Mononuclear cell (primary cell): Measurements from ENCODE around the gene HIF1A. TPM values are rescaled to one million over a fixed set of nuclear protein-coding genes. Genes with fewer than 3 reads are reported as not detected.
A peak's percentile ranks its signal among the peaks of the same experiment; 100 is the strongest.
"Not testable (repeated sequence)": the region's sequence is repeated elsewhere in the genome, so short reads cannot be mapped to it uniquely, and the experiment has no call there.

ENCODE experiments used
- H3K27me3 ChIP-seq: 2 replicates; pipeline ENCODE4 v1.6.0; 2011; ENCODE audit warnings: low read length, control low read depth; ENCODE audit not compliant: insufficient read depth
- H3K4me1 ChIP-seq: 2 replicates; pipeline ENCODE4 v1.5.1; 2011; ENCODE audit warnings: mild to moderate bottlenecking, low read length, control low read depth; ENCODE audit not compliant: insufficient read depth
- H3K4me3 ChIP-seq: 2 replicates; pipeline ENCODE4 v1.5.1; 2011; ENCODE audit warnings: mild to moderate bottlenecking, low read length, moderate library complexity
- H3K9me3 ChIP-seq: 2 replicates; pipeline ENCODE4 v1.5.1; 2011; ENCODE audit warnings: low read depth, mild to moderate bottlenecking, control low read depth, low read length
- total RNA-seq: library from RNA; depleted of rRNA; stranded (reverse); fragments of >200 nt; gene quantifications from one replicate; pipeline ENCODE4 v1.2.3, GENCODE V29; 2012

HIF1A gene
- total RNA-seq, 1 donor, result 972 TPM

DNA sequence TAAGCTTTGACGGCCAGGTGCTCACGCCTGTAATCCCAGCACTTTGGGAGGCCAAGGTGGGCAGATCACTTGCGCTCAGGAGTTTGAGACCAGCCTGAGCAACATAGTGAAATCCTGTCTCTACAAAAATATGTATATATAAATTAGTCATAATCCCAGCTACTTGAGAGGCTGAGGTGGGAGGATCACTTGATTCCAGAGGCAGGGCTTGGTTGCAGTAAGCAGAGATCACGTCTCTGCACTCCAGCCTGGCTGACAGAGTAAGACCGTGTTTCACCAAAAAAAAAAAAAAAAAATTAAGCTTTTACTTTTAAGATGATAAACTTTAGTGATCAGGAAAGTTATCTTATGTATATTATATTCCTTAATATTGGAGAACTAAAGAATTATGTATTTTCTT, 48.9 kb downstream of the HIF1A start:
- H3K27me3 ChIP-seq, result no peaks in the 10 kb centered on the region

DNA sequence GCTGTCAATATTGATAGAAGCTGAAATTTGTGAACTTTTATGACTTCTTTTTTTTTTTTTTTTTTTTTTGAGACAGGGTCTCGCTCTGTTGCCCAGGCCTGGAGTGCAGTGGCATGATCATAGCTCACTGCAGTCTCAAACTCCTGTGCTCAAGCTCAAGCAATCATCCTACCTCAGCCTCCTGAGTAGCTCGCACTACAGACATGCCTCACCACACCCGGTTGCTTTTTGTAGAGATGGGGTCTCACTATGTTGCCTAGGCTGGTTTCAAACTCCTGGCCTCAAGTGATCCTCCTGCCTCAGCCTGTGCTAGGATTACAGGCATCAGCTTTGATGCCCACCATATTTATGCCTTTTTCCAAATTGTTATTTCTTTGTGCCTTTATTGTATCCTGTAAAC, 51.0 kb downstream of the HIF1A start:
- H3K4me3 ChIP-seq, H3K27me3 ChIP-seq, H3K9me3 ChIP-seq: not testable (repeated sequence)
- H3K4me1 ChIP-seq, result peaks cover 14% of the 10 kb centered on the region

More for the DNA sequence above, 48.9 kb downstream of the HIF1A start:
- Histone ChIP-seq H3K4me3 (no peak overlapping the region), H3K4me1 (peaks cover 1% of the 10 kb centered on the region), H3K9me3 (no peaks in the 10 kb centered on the region)

- no peaks in the 10 kb centered on the region for H3K9me3 ChIP-seq
- H3K4me3 ChIP-seq, result no peak overlapping the region
Measured at GRCh38 chr14:61746881-61747280, 51.6 kb downstream of the HIF1A start.

GRCh38 chr14:61747342-61747741, 52.0 kb downstream of the HIF1A start:
- Histone ChIP-seq H3K9me3 (no peaks in the 10 kb centered on the region), H3K4me3 (no peak overlapping the region), H3K27me3 (no peaks in the 10 kb centered on the region), H3K4me1 (peaks cover 24% of the 10 kb centered on the region)

More at GRCh38 chr14:61746881-61747280, 51.6 kb downstream of the HIF1A start:
- Histone ChIP-seq H3K4me1 (peaks cover 20% of the 10 kb centered on the region), H3K27me3 (no peaks in the 10 kb centered on the region)

- peaks cover 34% of the 10 kb centered on the region for H3K4me1 ChIP-seq
- H3K9me3 ChIP-seq, result no peaks in the 10 kb centered on the region
- H3K27me3 ChIP-seq, result no peaks in the 10 kb centered on the region
- H3K4me3 ChIP-seq, result no peak overlapping the region
Measured at GRCh38 chr14:61749264-61749663, 54.0 kb downstream of the HIF1A start.

DNA sequence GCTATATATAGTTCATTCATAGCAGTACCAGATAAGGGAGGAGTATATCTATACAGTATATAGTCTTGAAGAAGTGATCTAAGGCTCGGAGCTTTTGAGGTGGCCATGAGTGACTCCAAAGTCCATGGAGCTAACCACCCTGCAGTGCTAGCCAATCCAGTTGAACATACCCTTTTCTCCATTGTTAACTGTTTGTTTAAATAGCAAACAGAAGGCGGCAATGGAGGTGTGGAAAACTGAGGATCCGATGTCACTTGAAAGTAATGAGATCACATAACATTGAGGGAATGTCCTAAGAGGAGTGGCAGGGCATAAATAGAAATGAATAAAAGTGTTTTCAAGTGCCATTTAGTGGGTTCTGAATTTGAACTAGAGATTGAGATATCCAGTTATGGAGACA, 54.6 kb downstream of the HIF1A start:
- Histone ChIP-seq H3K27me3 (no peaks in the 10 kb centered on the region), H3K9me3 (no peaks in the 10 kb centered on the region), H3K4me3 (no peak overlapping the region), H3K4me1 (peaks cover 34% of the 10 kb centered on the region)

DNA sequence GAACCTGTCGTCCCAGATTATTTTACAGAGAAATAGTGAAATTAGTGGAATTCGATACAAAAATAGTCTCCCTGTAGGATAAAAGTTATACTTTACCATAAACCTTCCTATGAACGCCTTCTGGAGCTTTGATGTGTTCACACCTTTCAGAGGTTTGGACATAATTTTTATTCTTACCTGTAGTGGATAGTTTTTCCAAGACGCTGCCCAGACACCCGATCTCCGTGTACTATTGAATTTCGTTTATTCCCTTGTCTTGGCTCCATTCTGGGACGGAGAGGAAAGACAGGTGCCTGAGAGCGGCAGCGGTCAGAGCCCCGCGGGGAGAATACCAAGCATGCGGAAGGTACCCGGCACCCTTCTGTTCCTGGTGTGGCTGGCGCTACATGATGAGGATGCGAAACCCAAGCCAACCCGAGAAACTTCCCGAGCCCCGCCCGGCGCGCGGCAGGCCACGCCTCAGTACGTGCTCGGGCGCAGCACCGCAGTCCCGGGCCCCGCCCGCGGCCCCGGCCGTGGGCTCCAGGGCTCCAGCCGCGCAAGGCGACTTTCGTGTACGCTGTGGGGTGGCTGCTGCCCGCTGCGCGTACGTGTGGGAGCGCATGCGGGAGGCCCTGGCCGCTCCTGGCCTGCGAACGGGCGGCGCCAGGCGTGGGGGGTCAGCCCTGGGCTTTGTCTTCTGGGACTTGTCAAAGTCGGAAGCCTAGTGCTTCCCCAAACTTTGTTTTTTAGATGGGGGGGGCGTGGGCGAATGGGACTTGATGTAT, 55.6 kb downstream of the HIF1A start:
- H3K4me3 ChIP-seq, result peak overlapping the region; percentile 52
- H3K4me1 ChIP-seq, result peaks cover 34% of the 10 kb centered on the region
- no peaks in the 10 kb centered on the region for H3K27me3 ChIP-seq
- no peaks in the 10 kb centered on the region for H3K9me3 ChIP-seq

DNA sequence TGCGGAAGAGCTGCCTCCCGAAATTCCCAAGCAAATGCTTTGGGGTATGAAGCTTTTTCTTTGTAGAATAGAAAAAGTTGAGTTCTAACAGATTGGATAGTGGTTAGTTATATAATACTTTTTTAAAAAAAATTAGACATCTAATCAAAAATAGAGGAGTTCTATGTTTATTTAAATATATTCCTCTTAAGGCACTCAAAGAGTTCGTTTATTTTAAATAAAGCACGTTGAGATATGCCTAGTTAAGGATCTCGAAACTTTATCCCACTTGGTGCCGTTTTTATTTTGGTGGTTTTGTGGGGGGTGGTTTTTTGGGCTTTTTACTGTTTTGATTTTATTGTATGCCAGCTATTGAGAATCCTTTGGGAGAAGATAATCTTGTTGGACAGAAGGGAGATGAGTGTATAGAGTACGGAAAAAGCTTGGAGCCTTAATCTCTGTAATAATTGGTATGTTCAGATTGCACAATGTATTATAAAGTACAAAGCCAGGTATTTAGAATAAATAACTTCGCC, 56.2 kb downstream of the HIF1A start:
- Histone ChIP-seq H3K4me3 (peak overlapping the region; percentile 52), H3K4me1 (peaks cover 34% of the 10 kb centered on the region), H3K27me3 (no peaks in the 10 kb centered on the region), H3K9me3 (no peaks in the 10 kb centered on the region)

GRCh38 chr14:61752626-61753025, 57.3 kb downstream of the HIF1A start:
- no peaks in the 10 kb centered on the region for H3K9me3 ChIP-seq
- no peak overlapping the region for H3K4me3 ChIP-seq
- H3K4me1 ChIP-seq, result peaks cover 34% of the 10 kb centered on the region
- H3K27me3 ChIP-seq, result no peaks in the 10 kb centered on the region

DNA sequence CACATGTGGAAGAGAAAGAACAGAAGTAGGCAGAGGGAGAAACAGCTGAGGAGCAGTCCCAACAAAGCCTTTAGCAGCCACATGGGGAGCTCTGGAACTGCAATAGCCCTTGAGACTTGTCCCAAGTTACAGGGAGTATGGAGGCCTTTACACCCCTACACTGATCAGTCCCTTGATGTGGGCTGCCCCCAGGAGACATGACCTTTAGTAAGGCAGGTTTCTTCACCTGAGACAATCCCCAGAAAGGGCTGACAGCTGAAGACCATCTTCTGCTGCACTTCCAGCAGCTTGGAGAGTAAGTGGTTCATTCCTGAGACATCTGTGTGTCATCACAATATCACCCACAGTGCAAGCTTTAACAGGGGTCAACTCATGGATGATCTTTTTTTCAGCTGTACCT, 58.3 kb downstream of the HIF1A start:
- H3K4me1 ChIP-seq, result peaks cover 34% of the 10 kb centered on the region
- no peaks in the 10 kb centered on the region for H3K27me3 ChIP-seq
- no peak overlapping the region for H3K4me3 ChIP-seq
- no peaks in the 10 kb centered on the region for H3K9me3 ChIP-seq

DNA sequence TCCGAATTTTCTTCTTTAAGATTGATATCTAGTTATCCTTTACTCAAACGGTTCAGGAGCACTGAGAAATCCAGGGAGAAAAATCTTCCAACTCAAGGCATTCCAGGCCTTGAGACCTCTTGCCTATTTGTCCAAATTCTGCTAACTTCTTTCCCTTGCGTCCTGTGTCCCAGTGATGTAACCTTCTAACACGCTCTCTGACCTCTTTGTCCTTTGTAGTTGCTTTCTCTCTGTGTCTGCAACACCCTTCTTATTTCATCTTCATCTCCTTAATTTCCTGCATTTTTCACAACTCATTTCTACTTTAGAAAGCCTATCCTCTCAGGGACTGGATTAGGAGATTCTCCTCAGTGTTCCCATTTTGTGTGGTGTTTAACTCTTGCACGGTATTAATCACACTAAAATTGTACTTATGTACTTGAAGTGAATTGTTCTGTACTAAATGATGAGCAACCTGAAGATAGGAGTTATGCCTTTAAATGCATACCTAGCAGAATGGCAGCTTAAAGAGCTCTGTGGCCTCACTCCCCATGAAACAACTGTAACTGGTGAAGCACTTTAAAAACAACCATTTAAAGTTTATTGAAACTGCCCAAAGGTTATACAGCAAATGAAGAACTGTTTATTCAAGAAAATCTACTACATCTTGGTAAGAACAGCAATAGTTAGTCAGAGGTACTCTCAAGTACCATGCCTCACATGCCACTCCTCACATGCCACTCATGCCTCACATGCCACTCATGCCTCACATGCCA, 59.5 kb downstream of the HIF1A start:
- H3K27me3 ChIP-seq, result no peaks in the 10 kb centered on the region
- no peak overlapping the region for H3K4me3 ChIP-seq
- H3K4me1 ChIP-seq, result peaks cover 29% of the 10 kb centered on the region
- H3K9me3 ChIP-seq, result no peaks in the 10 kb centered on the region

- H3K27me3 ChIP-seq, H3K4me3 ChIP-seq, H3K9me3 ChIP-seq: not testable (repeated sequence)
- peaks cover 27% of the 10 kb centered on the region for H3K4me1 ChIP-seq
Measured at GRCh38 chr14:61755382-61755742, 60.0 kb downstream of the HIF1A start.

GRCh38 chr14:61756135-61756534, 60.8 kb downstream of the HIF1A start:
- no peaks in the 10 kb centered on the region for H3K27me3 ChIP-seq
- H3K4me3 ChIP-seq, result no peak overlapping the region
- no peaks in the 10 kb centered on the region for H3K9me3 ChIP-seq
- peaks cover 22% of the 10 kb centered on the region for H3K4me1 ChIP-seq

GRCh38 chr14:61759878-61760277, 64.6 kb downstream of the HIF1A start:
- Histone ChIP-seq H3K9me3 (no peaks in the 10 kb centered on the region), H3K4me1 (peaks cover 21% of the 10 kb centered on the region), H3K27me3 (no peaks in the 10 kb centered on the region), H3K4me3 (no peak overlapping the region)

DNA sequence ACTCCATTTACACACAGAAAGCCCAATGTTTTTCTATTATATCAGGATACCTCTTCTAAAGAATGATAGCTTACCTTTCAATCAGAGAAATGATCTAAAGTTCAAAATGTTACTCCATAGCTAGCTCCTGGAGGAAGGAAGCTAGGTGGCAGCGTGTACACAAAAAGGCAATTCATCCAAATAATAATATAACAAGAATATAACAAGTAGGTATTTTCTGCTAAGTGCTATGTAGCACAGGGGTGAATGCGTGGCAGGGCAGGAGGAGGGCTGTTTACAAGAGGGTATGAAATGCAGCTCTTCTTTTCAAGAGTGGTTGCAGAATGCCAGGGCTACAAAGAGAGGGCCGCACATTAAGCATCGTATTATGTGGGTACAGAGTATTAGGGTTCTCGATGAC, 66.2 kb downstream of the HIF1A start:
- H3K27me3 ChIP-seq, result no peaks in the 10 kb centered on the region
- H3K4me1 ChIP-seq, result peaks cover 21% of the 10 kb centered on the region
- peak overlapping the region; percentile 70 for H3K4me3 ChIP-seq
- H3K9me3 ChIP-seq, result no peaks in the 10 kb centered on the region
